H1 (cell line): ENCODE measurements around the gene COL11A1. TPM values are rescaled to one million over a fixed set of nuclear protein-coding genes. Genes with fewer than 3 reads are reported as not detected.

Experiments used
- CTCF ChIA-PET: fragments of 300-600 bp; sonication (Branson Sonifier 250); formaldehyde crosslinking; loops from one replicate; lab custom pipeline; 2021; ENCODE audit not compliant: partially characterized antibody; lab: Charles Lee
- POLR2A ChIA-PET: fragments of 300-600 bp; sonication (Branson Sonifier 250); formaldehyde crosslinking; loops from one replicate; lab custom pipeline; 2021; ENCODE audit warnings: inconsistent platforms; ENCODE audit not compliant: partially characterized antibody; lab: Charles Lee
- DNase-seq, 2 experiments: peaks; one replicate each; pipeline versions ENCODE4 v3.0.0 to v3.0.0-alpha.2; 2010 to 2022; ENCODE audit warnings: low spot score in 2 of 2, low read depth in 1 of 2, mixed read lengths in 1 of 2
- FAIRE-seq: peaks from 2 replicates; lab custom pipeline; 2011; peaks lifted over from hg19 to GRCh38; lab: Jason Lieb, UNC
- H2AFZ ChIP-seq: 2 replicates; pipeline ENCODE4 v1.8.1; 2012; ENCODE audit warnings: low read length, inconsistent platforms
- H2AK5ac ChIP-seq: 2 replicates; pipeline ENCODE4 v1.6.1; 2013; ENCODE audit warnings: low read depth, low read length
- H2BK120ac ChIP-seq: replicated peaks from 2 replicates; pipeline ENCODE3; 2013; ENCODE audit warnings: low read depth, low read length, inconsistent platforms
- H2BK12ac ChIP-seq: 2 replicates; pipeline ENCODE4 v1.6.1; 2013; ENCODE audit warnings: low read depth, low read length
- H2BK15ac ChIP-seq: 2 replicates; pipeline ENCODE4 v1.6.1; 2013; ENCODE audit warnings: low read length
- H2BK20ac ChIP-seq: 2 replicates; pipeline ENCODE4 v1.6.1; 2013; ENCODE audit warnings: low read length
- H2BK5ac ChIP-seq: 2 replicates; pipeline ENCODE4 v1.6.1; 2013; ENCODE audit warnings: low read depth, low read length
- H3K14ac ChIP-seq: 2 replicates; pipeline ENCODE4 v1.6.1; 2013; ENCODE audit warnings: inconsistent platforms; ENCODE audit not compliant: insufficient read length
- H3K18ac ChIP-seq: 2 replicates; pipeline ENCODE4 v1.6.1; 2013; ENCODE audit warnings: low read length; ENCODE audit errors: extremely low read depth
- H3K23ac ChIP-seq: 2 replicates; pipeline ENCODE4 v1.6.1; 2013; ENCODE audit warnings: inconsistent platforms; ENCODE audit not compliant: insufficient read length
- H3K23me2 ChIP-seq: 2 replicates; pipeline ENCODE4 v1.6.1; 2013; ENCODE audit warnings: low read depth, low read length
- H3K27ac ChIP-seq: 2 replicates; pipeline ENCODE4 v1.6.1; 2011; ENCODE audit warnings: low read depth, low read length, inconsistent platforms
- H3K27me3 ChIP-seq, 4 experiments: replicated peaks in 1 of 4; 1 replicate in 1 of 4; 2 replicates in 3 of 4; pipeline versions ENCODE4 v1.6.1 to v1.8.1; 2011 to 2013; ENCODE audit warnings: low read length in 3 of 4, mild to moderate bottlenecking in 3 of 4, inconsistent platforms in 2 of 4, mixed read lengths in 2 of 4, moderate library complexity in 1 of 4; ENCODE audit not compliant: control insufficient read depth in 3 of 4, insufficient read depth in 3 of 4; ENCODE audit errors: extremely low read depth in 1 of 4
- H3K36me3 ChIP-seq, 4 experiments: 2 replicates each; pipeline versions ENCODE4 v1.6.1 to v1.8.1; 2011 to 2013; ENCODE audit warnings: mild to moderate bottlenecking in 4 of 4, low read length in 3 of 4, moderate library complexity in 2 of 4, control low read depth in 1 of 4, inconsistent platforms in 1 of 4; ENCODE audit not compliant: insufficient read depth in 4 of 4, control insufficient read depth in 2 of 4
- H3K4ac ChIP-seq: replicated peaks from 2 replicates; pipeline ENCODE3; 2013; ENCODE audit warnings: low read length, low read depth, mixed read lengths, inconsistent platforms; ENCODE audit not compliant: insufficient read length
- H3K4me1 ChIP-seq, 4 experiments: replicated peaks in 1 of 4; 1 replicate in 1 of 4; 2 replicates in 3 of 4; pipeline versions ENCODE4 v1.6.1 to v1.8.1; 2011 to 2013; ENCODE audit warnings: low read length in 3 of 4, inconsistent platforms in 2 of 4, mixed read lengths in 1 of 4; ENCODE audit not compliant: insufficient read depth in 4 of 4, control insufficient read depth in 3 of 4
- H3K4me2 ChIP-seq, 2 experiments: 2 replicates each; pipeline versions ENCODE4 v1.6.1 to v1.8.1; 2011 to 2013; ENCODE audit warnings: low read depth in 2 of 2, low read length in 2 of 2, control low read depth in 1 of 2, inconsistent platforms in 1 of 2, mild to moderate bottlenecking in 1 of 2; ENCODE audit not compliant: insufficient read depth in 1 of 2
- H3K4me3 ChIP-seq, 4 experiments: fragments of 200-600, 300-600 bp in 1 of 4; sonication (generic), shearing (Covaris generic), sonication (Bioruptor Twin) in 1 of 4; 2 replicates each; pipeline versions ENCODE4 v1.5.1 to v1.8.1; 2011 to 2016; ENCODE audit warnings: low read length in 4 of 4, low read depth in 3 of 4, control low read depth in 2 of 4, inconsistent platforms in 2 of 4, mild to moderate bottlenecking in 2 of 4, mixed read lengths in 1 of 4, moderate library complexity in 1 of 4; ENCODE audit not compliant: insufficient read depth in 2 of 4; ENCODE audit errors: extremely low read depth in 1 of 4
- H3K56ac ChIP-seq: replicated peaks from 2 replicates; pipeline ENCODE3; 2013; ENCODE audit warnings: low read depth, mild to moderate bottlenecking, mixed read lengths, low read length, inconsistent platforms; ENCODE audit not compliant: insufficient read length
- H3K79me1 ChIP-seq: 2 replicates; pipeline ENCODE4 v1.6.1; 2013; ENCODE audit warnings: low read depth, low read length, control low read depth
- H3K79me2 ChIP-seq, 2 experiments: 2 replicates each; pipeline versions ENCODE4 v1.6.1 to v1.8.1; 2012 to 2013; ENCODE audit warnings: low read length in 2 of 2, mild to moderate bottlenecking in 2 of 2, inconsistent platforms in 1 of 2; ENCODE audit not compliant: insufficient read depth in 2 of 2, control insufficient read depth in 1 of 2
- H3K9ac ChIP-seq, 4 experiments: replicated peaks in 1 of 4; 1 replicate in 1 of 4; 2 replicates in 3 of 4; pipeline versions ENCODE4 v1.6.1 to v1.8.1; 2011 to 2013; ENCODE audit warnings: low read depth in 3 of 4, low read length in 3 of 4, control low read depth in 2 of 4, mild to moderate bottlenecking in 2 of 4, moderate library complexity in 2 of 4, inconsistent platforms in 1 of 4; ENCODE audit errors: extremely low read depth in 1 of 4
- H3K9me3 ChIP-seq, 2 experiments: 2 replicates each; pipeline versions ENCODE4 v1.6.1 to v1.8.1; 2012 to 2013; ENCODE audit warnings: mild to moderate bottlenecking in 2 of 2, moderate library complexity in 2 of 2, control low read depth in 1 of 2, inconsistent platforms in 1 of 2, low read depth in 1 of 2, low read length in 1 of 2, mixed read lengths in 1 of 2; ENCODE audit not compliant: insufficient read depth in 2 of 2
- H4K20me1 ChIP-seq, 2 experiments: replicated peaks in 1 of 2; 2 replicates each; pipeline versions ENCODE3 to v1.8.1; 2011 to 2013; ENCODE audit warnings: inconsistent platforms in 2 of 2, low read length in 2 of 2, mild to moderate bottlenecking in 1 of 2; ENCODE audit not compliant: insufficient read depth in 2 of 2, control insufficient read depth in 1 of 2
- H4K5ac ChIP-seq: 2 replicates; pipeline ENCODE4 v1.6.1; 2013; ENCODE audit warnings: low read length, low read depth, mixed read lengths, inconsistent platforms; ENCODE audit not compliant: insufficient read length
- H4K8ac ChIP-seq: 2 replicates; pipeline ENCODE4 v1.8.0; 2013; ENCODE audit warnings: mild to moderate bottlenecking, moderate library complexity, low read length, inconsistent platforms; ENCODE audit not compliant: insufficient read depth; ENCODE audit errors: extremely low read depth
- H4K91ac ChIP-seq: replicated peaks from 2 replicates; pipeline ENCODE3; 2013; ENCODE audit warnings: low read length, mixed read lengths, inconsistent platforms; ENCODE audit not compliant: insufficient read length
- BACH1 ChIP-seq: IDR thresholded peaks from 2 replicates; pipeline ENCODE4 v1.6.1; 2012; ENCODE audit warnings: low read length, improper control_type of control experiment
- CHD2 ChIP-seq: IDR thresholded peaks from 2 replicates; pipeline ENCODE4 v1.6.1; 2012; ENCODE audit warnings: low read length, improper control_type of control experiment
- CREB1 ChIP-seq: IDR thresholded peaks from 2 replicates; pipeline ENCODE4 v1.6.1; 2012; ENCODE audit warnings: inconsistent platforms
- CTBP2 ChIP-seq: IDR thresholded peaks from 2 replicates; pipeline ENCODE4 v1.7.0; 2011; ENCODE audit warnings: borderline replicate concordance, mild to moderate bottlenecking, moderate library complexity, mixed read lengths, low read length; ENCODE audit not compliant: insufficient read depth, insufficient read length
- HDAC2 ChIP-seq, 2 experiments: fragments of 300-600 bp in 1 of 2; sonication (generic) in 1 of 2; IDR thresholded peaks; 2 replicates each; pipeline ENCODE4 v1.6.1; 2011 to 2012; ENCODE audit warnings: low read depth in 2 of 2, low read length in 2 of 2, mild to moderate bottlenecking in 2 of 2, moderate library complexity in 2 of 2, borderline replicate concordance in 1 of 2, inconsistent platforms in 1 of 2
- JUN ChIP-seq: IDR thresholded peaks from 2 replicates; pipeline ENCODE4 v1.6.1; 2011; ENCODE audit warnings: low read depth, mild to moderate bottlenecking, improper control_type of control experiment, low read length
- KDM4A ChIP-seq: IDR thresholded peaks from one replicate; pipeline ENCODE4 v1.7.1; 2012; ENCODE audit warnings: low read depth, mild to moderate bottlenecking, moderate library complexity, low read length, inconsistent platforms; ENCODE audit not compliant: severe bottlenecking
- NRF1 ChIP-seq: IDR thresholded peaks from 2 replicates; pipeline ENCODE4 v1.6.1; 2011; ENCODE audit warnings: mild to moderate bottlenecking, low read depth, low read length, improper control_type of control experiment
- RFX5 ChIP-seq: IDR thresholded peaks from 2 replicates; pipeline ENCODE4 v1.6.1; 2011; ENCODE audit warnings: low read depth, low read length, improper control_type of control experiment, borderline replicate concordance
- RXRA ChIP-seq: IDR thresholded peaks from 2 replicates; pipeline ENCODE4 v1.6.1; 2011; ENCODE audit warnings: low read depth, mild to moderate bottlenecking, low read length, moderate library complexity; ENCODE audit not compliant: insufficient read depth
- SIRT6 ChIP-seq: IDR thresholded peaks from one replicate; pipeline ENCODE4 v1.7.1; 2012; ENCODE audit warnings: low read length, inconsistent platforms
- polyA plus RNA-seq, 7 experiments: library from polyadenylated mRNA; depleted of rRNA in 3 of 7; stranded (reverse) in 5 of 7; unstranded in 2 of 7; fragments of >200 nt in 5 of 7; fragments of 200-250 nt in 2 of 7; gene quantifications; 1 replicate in 5 of 7; 2 replicates in 1 of 7; 4 replicates in 1 of 7; pipeline versions ENCODE4 v1.2.1 to v1.2.3, GENCODE V29; 2011 to 2013; ENCODE audit warnings: missing spikeins in 2 of 7, mixed read lengths in 2 of 7
- total RNA-seq: library from RNA; stranded (reverse); fragmentation: NEBNext Ultra II Directional; extraction: Animal tissue kit (Norgen Biotek cat#: 25700); gene quantifications from 2 replicates; pipeline ENCODE4 v1.2.1, GENCODE V29; 2021

The COL11A1 gene
- total and polyA plus RNA-seq, 2 of the 8 experiments (the other 6 are each of a cell fraction or from before 2014, with no cell fraction given) = 4.0 to 27.9 TPM

GRCh38 chr1:103058391-103058790 is 49.9 kb downstream of the COL11A1 start:
- no peak overlapping the region for H3K9ac ChIP-seq
- POLR2A ChIA-PET = no interaction called here
- CTCF ChIA-PET = no interaction called here
- H3K23me2 ChIP-seq = no peaks in the 10 kb centered on the region
- H3K56ac ChIP-seq = no peak overlapping the region
- no peak overlapping the region for H2BK15ac ChIP-seq
- H2BK120ac ChIP-seq = no peak overlapping the region
- H3K4me3 ChIP-seq = no peak overlapping the region
- H4K91ac ChIP-seq = no peak overlapping the region
- H4K20me1 ChIP-seq = no peaks in the 10 kb centered on the region
- no peak overlapping the region for H2BK12ac ChIP-seq
- H2AK5ac ChIP-seq = no peak overlapping the region
- H3K36me3 ChIP-seq = no peaks in the 10 kb centered on the region
- no peak overlapping the region for H3K4me2 ChIP-seq
- no peak for FAIRE-seq
- H3K14ac ChIP-seq = no peak overlapping the region
- H3K23ac ChIP-seq = no peak overlapping the region
- no peaks in the 10 kb centered on the region for H3K27me3 ChIP-seq
- TF ChIP-seq RXRA (no peak), JUN (no peak), HDAC2 (IDR thresholded peaks at IDR 0.05; ENCODE audit: borderline replicate concordance in 1 of 2, low read depth in 2 of 2, low read length in 2 of 2) (no peak), SIRT6 (no peak), NRF1 (no peak), RFX5 (no peak), CHD2 (no peak), CREB1 (no peak), BACH1 (no peak), KDM4A (no peak), CTBP2 (no peak)
- H3K4me1 ChIP-seq = no peaks in the 10 kb centered on the region
- H3K79me2 ChIP-seq = no peaks in the 10 kb centered on the region
- H2BK20ac ChIP-seq = no peak overlapping the region
- no peak overlapping the region for H3K4ac ChIP-seq
- no peak overlapping the region for H4K8ac ChIP-seq
- H3K18ac ChIP-seq = no peak overlapping the region
- H4K5ac ChIP-seq = no peak overlapping the region
- no peaks in the 10 kb centered on the region for H3K9me3 ChIP-seq
- H2AFZ ChIP-seq = no peak overlapping the region
- no peak overlapping the region for H2BK5ac ChIP-seq
- H3K79me1 ChIP-seq = no peaks in the 10 kb centered on the region
- no peak overlapping the region for H3K27ac ChIP-seq
- no peak for DNase-seq
